Fibroblast of skin of right biceps (primary cell): Measurements from ENCODE around the gene LPO.

ENCODE experiments used
- DNase-seq: peaks from one replicate; pipeline ENCODE4 v3.0.0-alpha.2; 2013

The LPO gene

GRCh38 chr17:58238147-58238634, at the start of gene LPO:
Gene LPO, plus strand, starts transcription at chr17:58238584. Its CDS starts 4,396 bp downstream, at chr17:58242980.
- no peak for DNase-seq

GRCh38 chr17:58189436-58190146, 48.8 kb upstream of the LPO start:
- peak; percentile 87 for DNase-seq

GRCh38 chr17:58191241-58191896, 47.0 kb upstream of the LPO start:
- DNase-seq: no peak

- no peak for DNase-seq
Measured at GRCh38 chr17:58192612-58193011, 45.8 kb upstream of the LPO start, which contains the start of gene EPX. Gene EPX, plus strand, starts transcription at chr17:58192726. Its CDS starts 121 bp downstream, at chr17:58192847.

GRCh38 chr17:58193641-58194255, 44.6 kb upstream of the LPO start:
- no peak for DNase-seq

GRCh38 chr17:58195518-58196123, 42.8 kb upstream of the LPO start:
- DNase-seq: no peak

GRCh38 chr17:58196610-58197009, 41.8 kb upstream of the LPO start:
- DNase-seq: no peak

GRCh38 chr17:58200024-58200633, 38.3 kb upstream of the LPO start:
- DNase-seq: peak; percentile 55

GRCh38 chr17:58202859-58203258, 35.5 kb upstream of the LPO start:
- no peak for DNase-seq

- DNase-seq: peak; percentile 11
Measured at GRCh38 chr17:58204796-58205195, 33.6 kb upstream of the LPO start.

- no peak for DNase-seq
Measured at GRCh38 chr17:58205936-58206335, 32.4 kb upstream of the LPO start.

- no peak for DNase-seq
Measured at GRCh38 chr17:58207451-58207850, 30.9 kb upstream of the LPO start.

- DNase-seq: no peak
Measured at GRCh38 chr17:58208344-58208743, 30.0 kb upstream of the LPO start.

- DNase-seq: no peak
Measured at GRCh38 chr17:58210922-58211321, 27.5 kb upstream of the LPO start.

GRCh38 chr17:58215685-58216084, 22.7 kb upstream of the LPO start:
- no peak for DNase-seq

GRCh38 chr17:58217766-58218165, 20.6 kb upstream of the LPO start:
- no peak for DNase-seq

GRCh38 chr17:58219007-58219788, 19.2 kb upstream of the LPO start, which contains the start of gene MKS1:
Gene MKS1, minus strand, starts transcription at chr17:58219255. Its CDS starts 25 bp downstream, at chr17:58219230.
- DNase-seq: peak; percentile 91

- DNase-seq: no peak
Measured at GRCh38 chr17:58219789-58220183, 18.6 kb upstream of the LPO start.

GRCh38 chr17:58224315-58224714, 14.1 kb upstream of the LPO start:
- peak; percentile 81 for DNase-seq

- DNase-seq: no peak
Measured at GRCh38 chr17:58227733-58228132, 10.7 kb upstream of the LPO start.

- no peak for DNase-seq
Measured at GRCh38 chr17:58228679-58229078, 9.7 kb upstream of the LPO start.

- no peak for DNase-seq
Measured at GRCh38 chr17:58229384-58229783, 9.0 kb upstream of the LPO start.
